IMR-90 (cell line): ENCODE results near the gene TBC1D4.

Source experiments
- CEBPB ChIP-seq: IDR thresholded peaks from 2 replicates; pipeline ENCODE4 v1.6.1; 2012; ENCODE audit warnings: low read depth, low read length, improper control_type of control experiment
- CTCF ChIP-seq: conservative IDR thresholded peaks from 2 replicates; pipeline ENCODE4 v1.5.1; 2012; ENCODE audit warnings: mild to moderate bottlenecking, low read depth, low read length, improper control_type of control experiment
- ELK1 ChIP-seq: fragments of 150-350 bp; IDR thresholded peaks from 2 replicates; pipeline ENCODE4 v1.6.1; 2016; ENCODE audit warnings: low read depth, mild to moderate bottlenecking, low read length, moderate library complexity, borderline replicate concordance
- FOS ChIP-seq: fragments of 150-350 bp; IDR thresholded peaks from 2 replicates; pipeline ENCODE4 v1.6.1; 2016; ENCODE audit warnings: low read depth, low read length
- MAZ ChIP-seq: IDR thresholded peaks from 2 replicates; pipeline ENCODE4 v1.6.1; 2012; ENCODE audit warnings: low read depth, mild to moderate bottlenecking, low read length, improper control_type of control experiment, moderate library complexity, borderline replicate concordance
- NFE2L2 ChIP-seq: fragments of 150-350 bp; IDR thresholded peaks from 2 replicates; pipeline ENCODE4 v1.6.1; 2016; ENCODE audit warnings: low read depth, mild to moderate bottlenecking, low read length
- POLR2A ChIP-seq: IDR thresholded peaks from 2 replicates; pipeline ENCODE4 v1.6.1; 2012; ENCODE audit warnings: mild to moderate bottlenecking, low read depth, low read length
- RAD21 ChIP-seq: IDR thresholded peaks from 2 replicates; pipeline ENCODE4 v1.6.1; 2012; ENCODE audit warnings: low read length, improper control_type of control experiment
- SMC3 ChIP-seq: fragments of 150-350 bp; IDR thresholded peaks from 2 replicates; pipeline ENCODE4 v1.6.1; 2016; ENCODE audit warnings: low read depth, mild to moderate bottlenecking, antibody characterized with exemption, low read length, moderate library complexity
- USF2 ChIP-seq: fragments of 150-350 bp; IDR thresholded peaks from 2 replicates; pipeline ENCODE4 v1.6.1; 2017; ENCODE audit warnings: mild to moderate bottlenecking, antibody characterized with exemption, low read length, low read depth

GRCh38 chr13:75251188-75251587 lies 230.8 kb downstream of the TBC1D4 start:
- TF ChIP-seq CTCF (no peak), POLR2A (no peak), USF2 (no peak), MAZ (no peak), FOS (no peak), ELK1 (no peak), RAD21 (no peak), SMC3 (no peak), CEBPB (no peak), NFE2L2 (no peak)
